ENCODE measurements around the gene CHIA. TPM values are rescaled to one million over a fixed set of nuclear protein-coding genes. Genes with fewer than 3 reads are reported as not detected.

The CHIA gene
- total and polyA plus RNA-seq, 8 donors: 3.9 to 604 (median 23.2) TPM; not detected in 1

GRCh38 chr1:111366256-111366655 lies 75.6 kb downstream of the CHIA start:
- WGBS, 5 donors: 33 to 58% (median 46%) methylated on average over 1 of the region's 1 CpG
- Histone ChIP-seq H3K4me1 (peaks cover 0 to 6% (median 0%) of the 10 kb centered on the region in 4 donors), H3K4me3 (no peak overlapping the region), H3K36me3 (no peaks in the 10 kb centered on the region), H3K27ac (no peak overlapping the region), H3K9me3 (no peaks in the 10 kb centered on the region), H3K27me3 (no peaks in the 10 kb centered on the region)
- TF ChIP-seq POLR2AphosphoS5 (IDR thresholded peaks at IDR 0.05): no peak
- TF ChIP-seq POLR2A (IDR thresholded peaks at IDR 0.05): no peak
- no peak for TF ChIP-seq CTCF (IDR thresholded peaks at IDR 0.05)
- no peak for TF ChIP-seq EP300 (IDR thresholded peaks at IDR 0.05)
- no peak for DNase-seq
- intact Hi-C loops (cut with DNase I; ENCODE audit: low total_unique reads): no loop called here

- 27 to 58% (median 51%) methylated on average over 2 of the region's 2 CpGs for WGBS, 5 donors
- intact Hi-C loops (cut with DNase I; ENCODE audit: low total_unique reads): no loop called here
- TF ChIP-seq POLR2AphosphoS5 (IDR thresholded peaks at IDR 0.05) (no peak), CTCF (IDR thresholded peaks at IDR 0.05) (no peak), POLR2A (IDR thresholded peaks at IDR 0.05) (no peak), EP300 (IDR thresholded peaks at IDR 0.05) (no peak)
- no peaks in the 10 kb centered on the region for H3K36me3 ChIP-seq
- H3K4me3 ChIP-seq: no peak overlapping the region
- peak overlapping the region; percentile 0 to 50 (median 5) for H3K27ac ChIP-seq
- H3K9me3 ChIP-seq: no peaks in the 10 kb centered on the region
- H3K4me1 ChIP-seq: peaks cover 0 to 6% (median 0%) of the 10 kb centered on the region in 4 donors
- H3K27me3 ChIP-seq: peaks cover 0 to 14% (median 0%) of the 10 kb centered on the region in 3 donors
- peak in 1 of 2 donors; percentile 12 for DNase-seq
Measured at GRCh38 chr1:111369177-111369576, 78.5 kb downstream of the CHIA start.

GRCh38 chr1:111369645-111370044 lies 79.0 kb downstream of the CHIA start:
- no peak overlapping the region for H3K4me3 ChIP-seq
- TF ChIP-seq CTCF (IDR thresholded peaks at IDR 0.05) (no peak), EP300 (IDR thresholded peaks at IDR 0.05) (no peak), POLR2AphosphoS5 (IDR thresholded peaks at IDR 0.05) (no peak), POLR2A (IDR thresholded peaks at IDR 0.05) (no peak)
- peak overlapping the region in 4 of 5 donors; percentile 1 to 70 (median 40) for H3K27ac ChIP-seq
- intact Hi-C loops (cut with DNase I; ENCODE audit: low total_unique reads): no loop called here
- WGBS, 5 donors: 21 to 53% (median 33%) methylated on average over 3 of the region's 3 CpGs
- DNase-seq: peak in 1 of 2 donors; percentile 68
- H3K4me1 ChIP-seq: peaks cover 0 to 4% (median 0%) of the 10 kb centered on the region in 4 donors
- H3K36me3 ChIP-seq: no peaks in the 10 kb centered on the region
- peaks cover 0 to 14% (median 0%) of the 10 kb centered on the region in 3 donors for H3K27me3 ChIP-seq
- H3K9me3 ChIP-seq: no peaks in the 10 kb centered on the region

Small RNAs within 50 kb of the gene (small RNA-seq; reads per million reads assigned to genes)
- gene AL356387.2: 0 reads per million in 4 donors

Other genes with a start within 250 kb of the CHIA start
- gene DRAM2, start 150.8 kb upstream of the CHIA start, total RNA-seq: 100 to 1,000 TPM in 1 of 5 donors, 10 to 100 TPM in 2, 1 to 10 TPM in 2; 2.6 to 420 (median 43.1) TPM
- gene DRAM2, start 150.8 kb upstream of the CHIA start, polyA plus RNA-seq: 10 to 100 TPM; 27.8 to 48.1 (median 31.7) TPM
- 10 to 100 TPM in 3 of 5 donors, 1 to 10 TPM in 2; 4.6 to 71.4 (median 22.8) TPM for gene CEPT1, start 150.6 kb upstream of the CHIA start, total RNA-seq
- 10 to 100 TPM in 2 of 3 donors, 1 to 10 TPM in 1; 6.1 to 16.2 (median 10.8) TPM for gene CEPT1, start 150.6 kb upstream of the CHIA start, polyA plus RNA-seq
- 100 to 1,000 TPM in 1 of 5 donors, 10 to 100 TPM in 4; 24.6 to 121 (median 36.0) TPM for gene DENND2D, start 90.2 kb upstream of the CHIA start, total RNA-seq
- gene DENND2D, start 90.2 kb upstream of the CHIA start, polyA plus RNA-seq: 10 to 100 TPM; 35.4 to 48.5 (median 42.9) TPM
- gene CHI3L2, start 63.1 kb upstream of the CHIA start, total RNA-seq: 10 to 100 TPM in 1 of 5 donors, 1 to 10 TPM in 1, not detected in 3; 2.8 to 28.1 TPM
- gene CHI3L2, start 63.1 kb upstream of the CHIA start, polyA plus RNA-seq: 1 to 10 TPM; 1.4 to 5.7 (median 2.3) TPM
- 10 to 100 TPM in 1 of 5 donors, 1 to 10 TPM in 2, under 1 TPM in 1, not detected in 1; 0.45 to 18.5 (median 1.8) TPM for gene OVGP1, start 136.9 kb downstream of the CHIA start, total RNA-seq
- gene OVGP1, start 136.9 kb downstream of the CHIA start, polyA plus RNA-seq: 1 to 10 TPM in 1 of 3 donors, under 1 TPM in 2; 0.50 to 2.8 (median 0.76) TPM
- 10 to 100 TPM in 4 of 5 donors, 1 to 10 TPM in 1; 5.8 to 31.2 (median 13.8) TPM for gene WDR77, start 158.4 kb downstream of the CHIA start, total RNA-seq
- 10 to 100 TPM; 18.5 to 25.3 (median 25.1) TPM for gene WDR77, start 158.4 kb downstream of the CHIA start, polyA plus RNA-seq
- 100 to 1,000 TPM in 3 of 5 donors, 10 to 100 TPM in 2; 21.6 to 362 (median 190) TPM for gene ATP5PB, start 158.6 kb downstream of the CHIA start, total RNA-seq
- 100 to 1,000 TPM; 207 to 373 (median 332) TPM for gene ATP5PB, start 158.6 kb downstream of the CHIA start, polyA plus RNA-seq
- gene C1orf162, start 183.1 kb downstream of the CHIA start, total RNA-seq: 10 to 100 TPM in 2 of 5 donors, 1 to 10 TPM in 3; 2.2 to 19.0 (median 3.2) TPM
- 10 to 100 TPM; 12.3 to 18.3 (median 17.1) TPM for gene C1orf162, start 183.1 kb downstream of the CHIA start, polyA plus RNA-seq
- 10 to 100 TPM in 1 of 5 donors, 1 to 10 TPM in 2, under 1 TPM in 2; 0.29 to 44.3 (median 3.7) TPM for gene ADORA3, start 212.8 kb downstream of the CHIA start, total RNA-seq
- gene ADORA3, start 212.8 kb downstream of the CHIA start, polyA plus RNA-seq: 1 to 10 TPM; 1.2 to 5.9 (median 4.7) TPM
- gene TMIGD3, start 212.8 kb downstream of the CHIA start, total RNA-seq: 1 to 10 TPM in 1 of 5 donors, not detected in 4; 7.6 TPM
- 1 to 10 TPM; 1.2 to 6.5 (median 2.7) TPM for gene TMIGD3, start 212.8 kb downstream of the CHIA start, polyA plus RNA-seq